Stimulated activated CD8-positive, alpha-beta memory T cell treated with anti-CD3 and anti-CD28 coated beads, Interleukin-4, amount 100 ng/mL, for 48 hours (primary cell): Measurements from ENCODE around the gene SRGAP1.

Experiments used
- DNase-seq: peaks from one replicate; pipeline ENCODE4 v3.0.0-alpha.2; 2020

SRGAP1 gene

GRCh38 chr12:63911341-63911740 is 66.8 kb downstream of the SRGAP1 start:
- no peak for DNase-seq

GRCh38 chr12:63912651-63913050 is 68.2 kb downstream of the SRGAP1 start:
- DNase-seq: no peak

- no peak for DNase-seq
Observed at GRCh38 chr12:63913929-63914328, 69.4 kb downstream of the SRGAP1 start.

GRCh38 chr12:63915105-63915800 is 70.8 kb downstream of the SRGAP1 start:
- DNase-seq: no peak

DNA sequence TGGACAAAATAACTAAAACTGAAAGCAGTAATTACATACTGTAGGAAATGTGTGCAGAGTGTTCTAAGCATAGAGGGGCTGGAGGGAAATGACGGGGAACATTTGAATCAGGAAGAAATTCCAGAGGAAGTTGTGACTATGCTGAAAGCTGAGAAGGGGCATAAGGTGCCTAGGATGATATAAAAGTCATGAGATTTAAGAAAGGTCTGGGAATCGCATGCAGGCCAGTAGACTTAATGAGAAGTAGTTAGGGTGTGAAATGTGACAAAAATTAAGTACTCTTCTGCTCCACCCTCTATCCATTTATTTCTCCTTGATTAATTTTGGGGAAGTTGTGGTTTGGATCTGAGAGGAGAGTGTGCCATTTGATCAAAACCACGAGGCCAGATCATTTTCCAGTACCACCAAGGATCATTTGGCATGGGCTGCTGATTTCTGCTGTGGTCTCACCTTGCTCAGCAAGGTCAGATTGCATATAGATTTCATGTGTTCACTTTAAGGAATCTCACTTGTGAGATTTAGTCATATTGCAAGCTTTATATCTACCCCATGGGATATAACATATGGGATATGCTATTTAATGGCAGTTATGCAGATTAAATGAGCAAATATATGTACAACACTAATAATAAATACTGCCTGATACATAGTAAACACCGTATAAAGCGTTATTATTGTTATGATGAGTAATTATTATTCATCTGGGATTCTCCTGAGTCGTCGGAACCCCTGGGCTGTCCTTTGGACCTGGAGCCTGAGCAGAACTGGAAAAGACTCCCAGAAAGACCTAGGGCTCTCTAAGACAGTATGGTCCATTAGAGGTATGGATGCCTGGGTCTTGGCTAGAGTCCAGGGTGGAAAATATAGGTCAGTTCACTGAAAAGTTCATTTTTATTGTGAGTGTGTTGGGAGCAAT is 72.3 kb downstream of the SRGAP1 start:
- DNase-seq: no peak

GRCh38 chr12:63917477-63917862 is 73.0 kb downstream of the SRGAP1 start:
- DNase-seq: no peak

DNA sequence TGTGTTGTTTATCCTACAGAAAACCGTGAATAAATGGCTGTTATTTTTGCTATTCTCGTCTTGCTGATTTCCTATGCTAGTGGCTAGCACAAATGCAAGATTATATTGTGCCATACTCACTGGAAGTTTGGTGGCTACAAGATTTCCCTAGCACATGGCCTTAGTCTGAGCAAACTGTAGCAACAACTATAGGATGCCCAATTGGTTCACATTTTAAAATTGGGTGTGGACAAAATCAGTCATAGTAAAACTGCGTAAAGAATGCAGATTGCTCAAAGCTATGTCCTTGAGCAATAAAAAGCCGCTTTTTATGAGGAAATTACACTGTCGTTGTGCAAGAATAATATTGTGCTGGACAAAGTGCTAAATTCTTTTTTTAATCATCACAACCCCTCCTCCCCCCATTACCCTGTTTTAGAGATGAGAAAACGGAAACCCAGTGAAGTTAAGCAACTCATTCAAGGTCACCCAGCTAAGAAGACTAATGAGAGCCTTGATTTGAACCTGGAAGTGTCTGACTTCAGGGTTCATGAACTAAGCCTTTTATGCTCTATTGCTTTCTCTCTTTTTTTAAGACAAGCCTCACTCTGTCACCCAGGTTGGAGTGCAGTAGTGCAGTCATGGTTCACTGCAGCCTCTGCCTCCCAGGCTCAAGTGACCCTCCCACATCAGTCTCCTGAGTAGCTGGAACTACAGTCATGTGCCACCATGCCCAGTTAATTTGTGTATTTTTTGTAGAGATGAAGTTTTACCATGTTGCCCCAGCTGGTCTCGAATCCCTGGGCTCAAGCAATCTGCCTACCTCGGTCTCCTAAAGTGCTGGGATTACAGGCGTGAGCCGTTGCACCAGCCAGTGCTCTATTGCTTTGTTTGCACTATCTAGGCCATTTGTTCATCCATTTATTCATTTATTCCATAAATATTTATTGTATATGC is 73.6 kb downstream of the SRGAP1 start:
- DNase-seq: no peak

- no peak for DNase-seq
Observed at GRCh38 chr12:63918800-63919300, 74.3 kb downstream of the SRGAP1 start.

DNA sequence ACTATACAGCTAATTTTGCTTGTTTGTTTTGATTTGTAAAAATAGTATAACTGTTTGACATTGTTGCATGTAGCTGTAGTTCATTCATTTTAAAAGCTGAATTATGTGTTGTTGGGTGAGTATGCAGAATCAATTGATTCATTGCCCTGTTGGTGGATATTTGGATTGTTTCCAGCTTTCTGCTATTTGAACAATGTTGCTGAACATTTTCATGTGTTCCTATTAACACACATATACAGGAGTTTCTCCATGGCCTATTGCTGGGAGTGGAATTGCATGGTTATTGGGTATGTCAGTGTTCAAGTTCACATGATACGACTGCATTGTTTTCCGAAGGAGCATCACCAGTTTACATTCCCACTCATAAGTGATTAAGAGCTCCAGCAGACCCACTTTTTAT is 75.3 kb downstream of the SRGAP1 start:
- DNase-seq: no peak

GRCh38 chr12:63921157-63921556 is 76.7 kb downstream of the SRGAP1 start:
- no peak for DNase-seq

- DNase-seq: no peak
Observed at GRCh38 chr12:63922474-63922873, 78.0 kb downstream of the SRGAP1 start.

DNA sequence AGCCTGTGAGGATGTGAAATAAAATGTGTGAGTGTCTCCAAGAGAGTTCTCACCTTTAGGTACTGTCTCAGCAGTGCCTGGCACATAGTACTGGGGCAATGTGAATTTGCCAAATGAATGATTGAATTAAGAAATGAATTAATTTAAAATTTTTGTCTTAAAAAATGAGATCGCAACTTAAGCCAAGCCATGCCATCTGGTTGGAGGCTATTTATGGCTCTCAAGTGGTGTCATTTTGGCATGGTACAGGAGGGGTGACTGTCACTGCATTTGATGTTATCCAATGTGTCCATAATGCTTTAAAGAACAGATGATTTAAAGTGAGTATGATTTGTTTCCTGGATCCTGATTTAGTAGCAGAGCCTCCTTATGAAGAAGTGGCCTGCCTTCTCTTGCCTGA is 80.3 kb downstream of the SRGAP1 start:
- DNase-seq: no peak

- no peak for DNase-seq
Observed at GRCh38 chr12:63927511-63927910, 83.0 kb downstream of the SRGAP1 start.

DNA sequence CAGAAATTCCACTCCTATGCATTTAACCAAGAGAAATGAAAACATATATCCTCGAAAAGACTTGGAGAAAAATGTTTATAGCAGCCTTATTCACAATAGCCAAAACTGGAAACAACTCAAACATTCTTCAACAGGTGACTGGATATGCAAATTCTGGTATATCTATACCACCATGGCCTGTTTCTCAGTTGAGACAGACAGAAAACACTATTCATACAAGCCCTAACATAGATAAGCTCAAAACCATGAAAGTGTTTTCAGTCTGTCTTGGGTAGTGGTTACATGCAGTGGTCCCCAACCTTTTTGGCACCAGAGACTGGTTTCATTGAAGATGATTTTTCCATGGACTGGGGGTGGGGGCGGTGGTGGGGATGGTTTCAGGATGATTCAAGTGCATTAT is 83.8 kb downstream of the SRGAP1 start:
- DNase-seq: peak; percentile 25

DNA sequence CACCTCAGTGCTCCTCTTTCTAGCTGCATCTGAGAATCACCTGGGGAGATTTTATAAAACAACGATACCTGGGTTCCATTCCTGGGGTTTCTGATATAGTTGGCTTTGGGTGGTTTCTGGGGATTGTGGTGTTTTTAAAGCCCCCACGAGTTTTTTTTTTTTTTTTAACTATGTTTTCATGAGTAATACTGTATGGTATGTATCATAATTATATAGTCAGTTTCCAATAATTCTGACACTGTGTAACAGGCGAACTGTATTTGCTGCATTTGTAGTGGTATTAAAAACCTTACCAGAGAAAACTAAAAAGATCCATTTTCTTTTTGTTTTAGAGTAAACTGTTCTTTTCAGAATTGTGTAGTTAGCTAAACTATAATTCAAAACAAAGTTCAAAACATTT is 84.9 kb downstream of the SRGAP1 start:
- DNase-seq: no peak

- DNase-seq: no peak
Observed at GRCh38 chr12:63930971-63931370, 86.5 kb downstream of the SRGAP1 start.

DNA sequence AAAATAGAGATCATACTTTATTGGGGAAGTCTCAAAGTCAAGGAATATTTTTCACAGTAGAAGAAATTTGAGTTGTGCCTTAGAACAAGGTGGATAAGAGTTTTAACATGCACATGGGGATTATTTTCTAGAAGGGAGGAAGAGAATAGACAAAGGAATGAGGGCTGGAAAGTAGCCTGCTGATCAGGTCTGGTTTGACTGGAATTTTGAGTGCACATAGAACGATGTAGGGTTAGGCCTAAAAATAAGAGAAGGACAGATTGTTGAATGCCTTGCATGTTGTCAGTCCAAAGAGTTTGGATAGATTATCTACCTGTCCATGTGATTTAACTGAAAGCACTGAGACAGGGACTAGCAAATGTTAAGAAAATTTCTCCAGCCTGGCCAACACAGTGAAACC is 87.2 kb downstream of the SRGAP1 start:
- no peak for DNase-seq

DNA sequence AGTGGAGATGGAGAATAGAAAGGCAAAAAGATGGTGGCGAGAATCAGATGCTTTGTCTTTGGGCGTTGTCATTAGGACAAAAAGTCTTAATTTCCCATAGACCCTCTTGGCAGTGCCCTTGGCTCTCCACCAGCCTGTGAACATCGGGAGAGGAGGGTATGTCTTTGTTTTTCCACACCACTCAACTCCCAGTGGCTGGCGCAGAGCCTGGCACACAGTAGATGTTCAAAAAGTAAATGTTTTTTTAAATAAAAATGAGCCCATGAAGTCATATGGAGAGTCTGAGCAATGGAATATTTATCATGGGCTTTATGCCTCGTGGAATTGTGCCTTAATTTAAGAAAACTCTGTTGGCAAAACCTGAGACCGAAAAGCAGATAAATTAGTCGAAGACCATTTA is 90.4 kb downstream of the SRGAP1 start:
- DNase-seq: no peak

- DNase-seq: no peak
Observed at GRCh38 chr12:63935361-63935760, 90.9 kb downstream of the SRGAP1 start.

- no peak for DNase-seq
Observed at GRCh38 chr12:63937378-63938316, 93.1 kb downstream of the SRGAP1 start.

- DNase-seq: no peak
Observed at GRCh38 chr12:63940310-63941005, 96.0 kb downstream of the SRGAP1 start.
